GM13976 (cell line): ENCODE data around the gene HDAC1.

Experiments used
- DNase-seq: peaks from one replicate; pipeline ENCODE4 v3.0.0; 2012; ENCODE audit warnings: low spot score
- CTCF ChIP-seq: IDR thresholded peaks from 2 replicates; pipeline ENCODE4 v1.5.1; 2012; ENCODE audit warnings: borderline replicate concordance, mild to moderate bottlenecking; ENCODE audit not compliant: insufficient read depth; ENCODE audit errors: extremely low read depth, missing control alignments, control extremely low read depth
- in situ Hi-C: fragments of 300-500 bp; cut with MboI; formaldehyde crosslinking; loops from one replicate; pipeline ENCODE4 v1.12.0; 2022; ENCODE audit warnings: low sequenced_read_pairs, mixed read lengths, inconsistent platforms; ENCODE audit not compliant: unreplicated experiment

HDAC1 gene

GRCh38 chr1:32361674-32362473 is 70.0 kb downstream of the HDAC1 start:
- no peak for TF ChIP-seq CTCF
- DNase-seq, result peak; percentile 68
- in situ Hi-C loops, result no loop called here

GRCh38 chr1:32362474-32363313 is 70.8 kb downstream of the HDAC1 start, which contains the start of the genes FAM229A and TSSK3:
Gene FAM229A, minus strand, starts transcription at chr1:32362485. Its CDS starts 394 bp downstream, at chr1:32362091.
Gene TSSK3, plus strand, starts transcription at chr1:32362539. Its CDS starts 163 bp downstream, at chr1:32362702.
- TF ChIP-seq CTCF, result no peak
- DNase-seq, result no peak
- in situ Hi-C loops, result no loop called here

GRCh38 chr1:32363713-32364112 is 71.8 kb downstream of the HDAC1 start:
- no peak for DNase-seq
- no peak for TF ChIP-seq CTCF
- in situ Hi-C loops, result no loop called here

GRCh38 chr1:32364836-32365235 is 73.0 kb downstream of the HDAC1 start:
- DNase-seq, result no peak
- in situ Hi-C loops, result no loop called here

GRCh38 chr1:32365445-32365844 is 73.6 kb downstream of the HDAC1 start:
- in situ Hi-C loops, result no loop called here
- no peak for TF ChIP-seq CTCF
- no peak for DNase-seq

More at GRCh38 chr1:32364836-32365235, 73.0 kb downstream of the HDAC1 start:
- no peak for TF ChIP-seq CTCF

- in situ Hi-C loops, result no loop called here
- TF ChIP-seq CTCF, result no peak
- no peak for DNase-seq
Measured at GRCh38 chr1:32367912-32368635, 76.2 kb downstream of the HDAC1 start.
